BE2C (cell line): ENCODE data around the gene KCNQ5.
"Not testable (repeated sequence)": the region's sequence is repeated elsewhere in the genome, so short reads cannot be mapped to it uniquely, and the experiment has no call there.

Experiments used
- DNase-seq: peaks from one replicate; pipeline ENCODE4 v3.0.0-alpha.2; 2020
- H3K27me3 ChIP-seq: fragments of 250-450 bp; sonication (Bioruptor Pico); 2 replicates; pipeline ENCODE4 v1.5.1; 2020; ENCODE audit warnings: mild to moderate bottlenecking
- H3K36me3 ChIP-seq: fragments of 250-450 bp; sonication (Bioruptor Pico); 2 replicates; pipeline ENCODE4 v1.5.1; 2020; ENCODE audit warnings: mild to moderate bottlenecking
- H3K4me1 ChIP-seq: fragments of 250-450 bp; sonication (Bioruptor Pico); 2 replicates; pipeline ENCODE4 v1.5.1; 2020
- H3K4me3 ChIP-seq: 2 replicates; pipeline ENCODE4 v1.5.1; 2011; ENCODE audit warnings: low read depth, low read length
- H3K9me3 ChIP-seq: fragments of 250-450 bp; sonication (Bioruptor Pico); 2 replicates; pipeline ENCODE4 v1.5.1; 2020
- TF ChIP-seq, protein P1 (sequence below): IDR thresholded peaks from 2 replicates; pipeline ENCODE4 v1.5.1; 2012; ENCODE audit warnings: mild to moderate bottlenecking, low read depth, low read length

KCNQ5 gene

DNA sequence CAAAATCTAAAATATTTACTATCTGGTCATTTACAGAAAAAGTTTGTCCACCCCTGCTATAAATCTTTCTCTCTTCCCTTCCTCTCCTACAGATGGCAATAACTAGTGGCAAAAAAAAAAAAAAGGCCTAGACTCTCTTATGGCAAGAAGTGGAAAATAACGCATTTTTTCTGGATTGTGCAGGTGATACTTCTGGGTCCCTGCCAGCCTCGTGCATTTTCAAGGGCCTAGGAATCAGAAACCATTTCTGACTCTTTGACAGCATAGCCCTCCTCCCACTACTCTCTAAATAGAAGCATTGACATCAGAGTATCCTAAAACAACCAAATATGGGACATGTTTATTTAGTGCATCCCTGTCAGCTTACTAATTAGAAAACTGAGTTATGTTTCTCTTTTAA is 352.4 kb downstream of the KCNQ5 start:
- no peaks in the 10 kb centered on the region for H3K4me1 ChIP-seq
- DNase-seq, result no peak
- no peaks in the 10 kb centered on the region for H3K36me3 ChIP-seq
- H3K27me3 ChIP-seq, result no peaks in the 10 kb centered on the region
- H3K9me3 ChIP-seq, result no peaks in the 10 kb centered on the region
- TF ChIP-seq, protein P1, sequence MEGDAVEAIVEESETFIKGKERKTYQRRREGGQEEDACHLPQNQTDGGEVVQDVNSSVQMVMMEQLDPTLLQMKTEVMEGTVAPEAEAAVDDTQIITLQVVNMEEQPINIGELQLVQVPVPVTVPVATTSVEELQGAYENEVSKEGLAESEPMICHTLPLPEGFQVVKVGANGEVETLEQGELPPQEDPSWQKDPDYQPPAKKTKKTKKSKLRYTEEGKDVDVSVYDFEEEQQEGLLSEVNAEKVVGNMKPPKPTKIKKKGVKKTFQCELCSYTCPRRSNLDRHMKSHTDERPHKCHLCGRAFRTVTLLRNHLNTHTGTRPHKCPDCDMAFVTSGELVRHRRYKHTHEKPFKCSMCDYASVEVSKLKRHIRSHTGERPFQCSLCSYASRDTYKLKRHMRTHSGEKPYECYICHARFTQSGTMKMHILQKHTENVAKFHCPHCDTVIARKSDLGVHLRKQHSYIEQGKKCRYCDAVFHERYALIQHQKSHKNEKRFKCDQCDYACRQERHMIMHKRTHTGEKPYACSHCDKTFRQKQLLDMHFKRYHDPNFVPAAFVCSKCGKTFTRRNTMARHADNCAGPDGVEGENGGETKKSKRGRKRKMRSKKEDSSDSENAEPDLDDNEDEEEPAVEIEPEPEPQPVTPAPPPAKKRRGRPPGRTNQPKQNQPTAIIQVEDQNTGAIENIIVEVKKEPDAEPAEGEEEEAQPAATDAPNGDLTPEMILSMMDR, result no peak
- no peak overlapping the region for H3K4me3 ChIP-seq

DNA sequence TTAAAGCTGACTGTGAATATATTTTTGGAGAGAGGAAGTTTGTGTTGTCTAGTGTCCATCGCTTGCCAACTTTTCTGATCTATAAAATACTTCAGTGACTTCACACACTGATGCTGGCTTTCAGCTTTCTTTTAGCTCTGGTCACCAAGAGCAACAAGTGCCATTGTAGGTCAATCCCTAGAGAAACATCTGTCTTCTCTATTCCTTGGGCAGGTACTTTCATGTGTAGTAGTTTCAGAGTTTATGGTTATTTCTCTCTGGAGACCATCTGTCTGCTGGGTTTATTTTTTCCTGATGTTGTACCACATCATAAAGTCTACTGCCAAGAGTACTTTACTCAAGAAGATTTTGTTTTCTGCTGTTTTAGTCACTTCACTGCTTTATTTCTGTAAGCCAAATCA is 353.5 kb downstream of the KCNQ5 start:
- Histone ChIP-seq H3K9me3 (no peaks in the 10 kb centered on the region), H3K27me3 (no peaks in the 10 kb centered on the region), H3K4me3 (no peak overlapping the region), H3K4me1 (no peaks in the 10 kb centered on the region), H3K36me3 (no peaks in the 10 kb centered on the region)
- no peak for DNase-seq
- TF ChIP-seq, protein P1, result no peak

DNA sequence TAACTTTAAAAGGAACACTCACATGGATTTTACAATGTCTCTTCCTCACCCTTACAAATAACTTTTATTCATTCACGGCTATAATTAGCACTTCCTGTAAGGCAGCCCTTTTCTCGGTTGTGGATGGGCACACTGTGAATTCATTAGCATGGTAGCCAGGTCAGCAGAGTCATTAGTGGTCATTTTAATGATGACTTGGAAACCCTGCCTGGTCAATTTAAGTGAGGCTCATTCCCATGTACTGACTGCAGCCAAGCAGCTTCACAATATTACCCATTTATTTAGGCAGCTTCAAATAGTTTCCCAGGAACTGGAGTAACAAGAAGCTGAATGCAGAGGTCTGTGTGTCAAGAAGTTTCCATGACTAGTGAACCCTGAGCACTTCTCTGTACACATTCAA is 354.6 kb downstream of the KCNQ5 start:
- Histone ChIP-seq H3K4me1 (no peaks in the 10 kb centered on the region), H3K36me3 (no peaks in the 10 kb centered on the region), H3K27me3 (no peaks in the 10 kb centered on the region), H3K9me3 (no peaks in the 10 kb centered on the region), H3K4me3 (no peak overlapping the region)
- no peak for DNase-seq
- TF ChIP-seq, protein P1, result no peak

DNA sequence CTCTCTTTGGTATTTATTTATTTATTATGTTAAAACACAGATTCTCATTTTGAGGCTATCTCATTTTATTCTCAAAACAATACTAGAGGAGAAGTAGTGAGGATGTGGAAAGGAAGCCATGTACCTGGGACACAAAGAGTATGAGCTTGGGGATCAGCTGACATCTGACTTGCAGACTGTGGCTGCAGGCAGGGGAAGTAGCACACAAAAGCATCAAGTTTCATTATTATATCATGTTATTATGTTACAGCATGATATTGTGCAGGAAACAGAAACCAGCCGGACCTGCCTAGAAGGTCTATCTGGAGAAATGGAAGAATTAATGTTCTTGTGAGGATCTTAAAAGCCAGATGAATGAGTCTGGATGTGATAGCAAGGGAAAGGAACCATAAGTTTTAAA is 355.2 kb downstream of the KCNQ5 start:
- TF ChIP-seq, protein P1, result no peak
- no peak for DNase-seq
- Histone ChIP-seq H3K4me1 (no peaks in the 10 kb centered on the region), H3K9me3 (no peaks in the 10 kb centered on the region), H3K27me3 (no peaks in the 10 kb centered on the region), H3K36me3 (no peaks in the 10 kb centered on the region), H3K4me3 (no peak overlapping the region)

DNA sequence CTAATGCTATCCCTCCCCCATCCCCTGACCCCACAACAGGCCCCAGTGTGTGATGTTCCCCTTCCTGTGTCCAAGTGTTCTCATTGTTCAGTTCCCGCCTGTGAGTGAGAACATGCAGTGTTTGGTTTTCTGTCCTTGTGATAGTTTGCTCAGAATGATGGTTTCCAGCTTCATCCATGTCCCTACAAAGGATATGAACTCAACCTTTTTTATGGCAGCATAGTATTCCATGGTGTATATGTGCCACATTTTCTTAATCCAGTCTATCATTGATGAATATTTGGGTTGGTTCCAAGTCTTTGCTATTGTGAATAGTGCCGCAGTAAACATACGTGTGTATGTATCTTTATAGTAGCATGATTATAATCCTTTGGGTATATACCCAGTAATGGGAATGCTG is 356.9 kb downstream of the KCNQ5 start:
- not testable (repeated sequence) for H3K4me3 ChIP-seq, H3K9me3 ChIP-seq, H3K36me3 ChIP-seq, DNase-seq, H3K27me3 ChIP-seq, H3K4me1 ChIP-seq

DNA sequence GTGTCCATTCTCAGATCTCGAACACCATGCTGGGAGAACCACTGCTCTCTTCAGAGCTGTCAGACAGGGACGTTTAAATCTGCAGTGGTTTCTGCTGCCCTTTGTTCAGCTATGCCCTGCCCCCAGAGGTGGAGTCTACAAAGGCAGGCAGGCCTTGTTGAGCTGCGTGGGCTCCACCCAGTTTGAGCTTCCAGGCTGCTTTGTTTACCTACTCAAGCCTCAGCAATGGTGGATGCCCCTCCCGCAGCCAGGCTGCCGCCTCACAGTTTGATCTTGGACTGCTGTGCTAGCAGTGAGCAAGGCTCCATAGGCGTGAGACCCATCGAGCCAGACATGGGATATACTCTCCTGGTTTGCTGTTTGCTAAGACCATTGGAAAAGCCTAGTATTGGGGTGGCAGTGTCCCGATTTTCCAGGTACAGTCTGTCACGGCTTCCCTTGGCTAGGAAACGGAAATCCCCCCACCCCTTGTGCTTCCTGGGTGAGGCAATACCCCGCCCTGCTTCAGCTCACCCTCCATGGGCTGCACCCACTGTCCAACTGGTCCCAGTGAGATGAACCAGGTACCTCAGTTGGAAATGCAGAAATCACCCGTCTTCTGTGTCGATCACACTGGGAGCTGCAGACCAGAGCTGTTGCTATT is 362.4 kb downstream of the KCNQ5 start:
- H3K4me1 ChIP-seq, H3K9me3 ChIP-seq, H3K4me3 ChIP-seq, H3K36me3 ChIP-seq, DNase-seq, H3K27me3 ChIP-seq: not testable (repeated sequence)

DNA sequence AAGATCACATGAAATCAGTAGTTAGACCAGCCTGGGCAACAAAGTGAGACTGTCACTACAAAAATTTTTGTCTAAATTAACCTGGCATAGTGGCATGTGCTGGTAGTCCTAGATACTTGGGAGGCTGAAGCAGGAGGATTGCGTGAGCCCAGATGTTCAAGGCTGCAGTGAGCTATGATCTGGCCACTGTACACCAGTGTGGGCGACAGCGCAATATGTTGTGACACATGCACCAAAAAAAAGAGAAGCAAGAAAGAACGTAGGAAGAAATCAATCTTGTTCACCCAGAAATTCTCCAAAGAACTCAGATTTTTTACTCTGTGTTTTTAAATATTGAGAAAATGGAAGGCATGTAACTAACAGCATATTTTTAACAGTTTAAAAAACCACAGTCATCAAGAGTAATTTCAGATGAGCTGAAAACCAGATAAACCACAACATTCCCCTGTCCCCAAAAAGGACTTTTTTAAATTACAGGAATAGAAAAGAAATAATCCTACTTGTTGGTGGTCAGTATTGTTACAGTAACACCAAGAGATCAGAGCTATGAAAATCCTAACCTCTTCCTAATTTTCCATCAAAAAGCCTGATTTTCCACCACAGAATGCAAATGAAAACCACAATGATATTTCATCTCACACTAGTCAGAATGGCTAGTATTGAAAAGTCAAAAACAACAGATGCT is 363.3 kb downstream of the KCNQ5 start:
- H3K36me3 ChIP-seq, result no peaks in the 10 kb centered on the region
- TF ChIP-seq, protein P1, result no peak
- DNase-seq, result no peak
- H3K9me3 ChIP-seq, result no peaks in the 10 kb centered on the region
- no peaks in the 10 kb centered on the region for H3K27me3 ChIP-seq
- H3K4me1 ChIP-seq, result no peaks in the 10 kb centered on the region
- no peak overlapping the region for H3K4me3 ChIP-seq
